Stimulated activated CD4-positive, alpha-beta T cell treated with anti-CD3 and anti-CD28 coated beads, TNF-alpha, amount 100 ng/mL, for 24 hours (primary cell): ENCODE data around the gene TNS1.

Experiments
- DNase-seq, 3 experiments: peaks; one replicate each; pipeline ENCODE4 v3.0.0-alpha.2; 2020; ENCODE audit warnings: low read depth in 3 of 3

Gene TNS1

DNA sequence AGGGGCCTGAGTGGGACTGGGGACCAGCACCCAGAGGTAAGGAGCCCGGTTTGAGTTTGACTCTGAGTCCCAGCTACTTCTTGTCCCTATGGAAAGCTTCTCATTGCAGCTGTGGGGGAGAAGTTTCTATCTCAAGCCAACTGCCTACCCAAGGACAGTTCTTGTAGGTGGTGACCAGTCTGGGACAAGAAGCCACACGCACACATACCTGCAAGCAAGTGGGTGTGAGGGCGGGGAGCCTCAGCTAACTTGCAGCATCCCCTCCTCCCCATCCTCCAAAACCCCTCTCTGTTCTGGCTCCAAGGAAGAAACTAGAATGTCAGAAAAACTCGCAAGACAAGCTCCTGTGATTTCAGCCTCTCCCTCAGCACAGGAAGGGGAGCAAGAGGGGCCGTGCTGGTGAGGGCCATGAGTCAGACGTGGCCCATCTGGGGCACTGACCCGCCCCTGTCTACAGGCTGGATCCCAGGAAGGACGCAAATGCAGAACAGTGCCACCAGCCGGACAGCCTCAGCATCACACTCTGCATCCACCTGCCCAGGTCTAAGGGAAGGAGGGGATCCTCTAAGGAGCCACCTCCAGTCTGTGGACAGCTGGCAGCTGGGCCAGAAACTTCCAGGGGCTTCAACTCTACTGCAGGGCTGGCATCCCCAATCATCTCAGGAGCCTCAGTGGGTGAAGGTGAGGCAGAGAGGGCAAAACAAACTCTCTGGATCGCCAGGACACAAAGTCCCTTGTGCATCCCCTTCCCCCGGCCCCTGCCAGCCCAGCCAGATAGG is 103.4 kb downstream of the TNS1 start:
- no peak for DNase-seq

GRCh38 chr2:217897816-217898806 is 104.7 kb downstream of the TNS1 start:
- DNase-seq, result no peak

DNA sequence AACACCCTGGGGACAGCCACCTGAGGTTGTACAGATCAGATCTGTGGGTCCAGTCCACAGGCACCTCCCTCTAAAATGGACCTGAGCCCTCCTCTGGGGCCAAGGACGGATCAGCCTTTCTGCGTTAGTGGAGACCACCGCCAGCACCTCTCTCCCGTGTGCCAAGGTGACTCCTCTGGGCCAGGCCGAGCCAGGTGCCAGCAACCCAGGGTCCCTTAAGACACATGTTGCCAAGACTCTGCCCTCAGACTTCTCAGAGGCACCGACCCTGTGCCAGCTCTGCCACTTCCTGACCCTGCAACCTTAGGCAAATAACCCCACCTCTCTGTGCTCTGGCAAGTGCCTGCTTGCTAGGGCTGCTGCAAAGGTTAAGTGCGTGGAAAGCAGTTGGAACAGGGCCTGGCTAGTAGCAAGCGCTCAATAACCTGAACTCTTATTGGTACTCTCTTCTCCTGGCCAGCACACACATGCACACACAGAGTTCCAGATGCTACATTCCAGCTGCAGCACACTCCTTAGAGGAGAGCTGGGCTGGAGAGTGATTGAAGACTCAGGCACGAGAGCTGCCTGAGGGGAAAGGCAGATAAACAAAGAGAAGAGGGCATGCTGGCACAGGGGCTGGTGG is 105.6 kb downstream of the TNS1 start:
- no peak for DNase-seq

- no peak for DNase-seq
These were observed 107.6 kb downstream of the TNS1 start for GRCh38 chr2:217895070-217895635.

DNA sequence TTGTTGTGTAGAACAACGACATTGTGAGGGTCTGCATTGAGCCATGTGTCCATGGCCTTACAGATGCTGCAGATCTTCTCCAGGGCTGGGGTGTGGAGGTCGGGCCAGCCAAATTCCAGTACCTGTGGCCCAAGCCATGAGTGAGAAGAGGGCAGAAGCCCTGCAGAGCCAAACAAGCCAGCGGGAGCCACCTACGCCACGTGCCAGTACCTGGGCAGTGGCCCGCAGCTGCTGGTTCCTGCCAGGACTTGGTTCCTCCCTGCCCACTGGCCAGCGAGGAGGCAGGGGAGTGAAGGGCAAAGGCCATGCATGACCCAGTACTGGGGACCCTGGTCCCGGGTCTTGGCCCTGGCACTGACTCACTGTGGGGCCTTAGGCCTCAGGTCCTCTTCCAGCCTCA is 109.4 kb downstream of the TNS1 start:
- no peak for DNase-seq

- DNase-seq, result no peak
These were observed 110.2 kb downstream of the TNS1 start for GRCh38 chr2:217892560-217892959.

DNA sequence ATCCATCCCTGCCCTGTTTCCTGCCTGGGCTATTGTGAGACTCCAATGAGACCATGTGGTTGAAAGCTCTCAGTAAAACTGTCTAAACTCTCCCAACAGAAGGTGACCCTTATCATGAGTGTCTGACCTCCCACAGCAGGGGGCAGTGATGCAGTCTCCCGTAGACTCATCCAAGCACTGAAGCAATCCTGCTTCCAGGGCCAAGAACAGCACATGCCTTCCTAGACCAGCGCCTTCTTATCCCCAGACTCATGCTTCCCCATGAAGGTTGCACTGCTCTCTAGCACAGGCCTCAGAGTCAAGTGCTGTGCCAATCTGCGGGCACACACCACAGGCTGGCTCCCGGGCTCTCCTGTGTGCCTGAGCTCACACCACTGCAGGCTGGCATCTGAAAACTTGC is 112.3 kb downstream of the TNS1 start:
- no peak for DNase-seq

GRCh38 chr2:217889656-217890055 is 113.1 kb downstream of the TNS1 start:
- DNase-seq, result no peak

DNA sequence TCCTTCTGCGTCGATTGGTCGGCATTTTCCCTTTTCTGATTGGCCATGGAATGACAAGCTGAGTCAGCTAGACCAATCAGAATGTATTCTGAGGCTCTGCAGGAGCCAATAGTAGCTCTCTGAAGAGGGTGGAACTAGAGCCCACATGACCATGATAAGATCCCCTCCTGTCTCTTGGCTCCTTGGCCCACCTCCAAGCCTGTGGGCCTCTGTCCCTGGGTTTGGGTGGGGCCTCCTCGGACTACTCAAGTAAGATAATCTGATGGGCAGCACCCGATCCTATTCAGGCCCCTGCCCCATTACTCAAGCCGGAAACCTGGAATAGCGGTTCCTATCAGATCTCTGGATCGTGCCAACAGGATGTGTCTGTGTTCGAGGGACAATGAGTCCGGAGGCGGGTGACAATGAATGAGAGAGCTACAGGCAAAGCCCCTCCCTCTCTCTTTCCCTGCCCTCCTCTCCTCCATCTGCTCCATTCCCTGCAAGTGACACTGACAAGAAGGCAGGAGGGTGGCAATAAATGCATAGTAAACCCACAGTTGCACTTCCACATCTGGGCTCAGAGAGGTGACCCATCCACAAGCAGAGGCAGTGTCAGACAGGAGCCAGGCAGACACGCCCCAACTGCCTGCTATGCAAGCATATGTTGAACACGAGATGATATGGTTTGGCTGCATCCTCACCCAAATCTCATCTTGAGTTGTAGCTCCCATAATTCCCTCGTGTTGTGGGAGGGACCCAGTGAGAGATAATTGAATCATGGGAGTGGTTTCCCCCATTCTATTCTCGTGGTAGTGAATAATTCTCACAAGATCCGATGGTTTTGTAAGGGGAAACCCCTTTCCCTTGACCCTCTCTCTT is 114.7 kb downstream of the TNS1 start:
- no peak for DNase-seq

- DNase-seq, result peak; percentile 29 to 61 (median 42)
These were observed 116.0 kb downstream of the TNS1 start for GRCh38 chr2:217886720-217887309.

DNA sequence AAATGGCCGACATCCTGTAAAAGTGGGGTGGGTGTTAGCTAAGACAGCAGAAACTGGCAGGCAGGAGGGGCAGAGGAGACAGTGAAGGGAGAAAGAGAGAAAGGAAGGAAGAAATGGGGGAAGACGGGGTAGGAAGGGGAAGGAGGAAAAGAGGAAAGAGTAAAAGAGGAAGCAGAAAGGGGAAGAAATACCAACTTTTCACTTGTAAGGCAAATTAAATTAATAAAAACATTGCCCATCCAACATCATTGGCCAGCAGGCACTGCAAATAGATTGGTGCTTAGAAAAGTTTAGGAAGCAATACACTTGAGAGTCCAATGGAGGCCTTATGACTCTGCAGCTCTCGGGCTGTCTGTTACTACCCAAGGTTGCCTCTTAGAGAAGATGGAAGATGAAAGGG is 116.7 kb downstream of the TNS1 start:
- no peak for DNase-seq

- no peak for DNase-seq
These were observed 117.8 kb downstream of the TNS1 start for GRCh38 chr2:217884985-217885384.

DNA sequence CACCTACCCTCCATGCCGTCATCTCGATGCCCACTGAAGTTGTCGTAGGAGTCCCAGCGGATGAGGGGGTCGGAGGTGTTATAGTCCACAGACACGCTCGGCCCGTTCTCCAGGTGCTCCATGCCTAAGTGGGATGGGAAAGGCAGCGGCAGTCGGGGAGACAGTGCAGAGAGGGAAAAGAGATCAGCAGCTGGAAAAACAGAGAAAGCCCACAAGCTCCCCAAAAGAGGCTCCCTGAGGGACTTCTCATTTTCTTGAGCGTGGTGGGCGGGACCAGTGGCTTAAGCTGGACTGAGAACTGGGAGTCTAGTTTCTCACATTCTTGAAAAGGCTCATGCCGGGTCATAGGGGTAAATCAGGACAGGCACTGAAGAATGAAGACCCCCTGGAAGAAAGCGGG is 121.9 kb downstream of the TNS1 start:
- DNase-seq, result no peak

- DNase-seq, result no peak
These were observed 122.4 kb downstream of the TNS1 start for GRCh38 chr2:217880287-217880889.

DNA sequence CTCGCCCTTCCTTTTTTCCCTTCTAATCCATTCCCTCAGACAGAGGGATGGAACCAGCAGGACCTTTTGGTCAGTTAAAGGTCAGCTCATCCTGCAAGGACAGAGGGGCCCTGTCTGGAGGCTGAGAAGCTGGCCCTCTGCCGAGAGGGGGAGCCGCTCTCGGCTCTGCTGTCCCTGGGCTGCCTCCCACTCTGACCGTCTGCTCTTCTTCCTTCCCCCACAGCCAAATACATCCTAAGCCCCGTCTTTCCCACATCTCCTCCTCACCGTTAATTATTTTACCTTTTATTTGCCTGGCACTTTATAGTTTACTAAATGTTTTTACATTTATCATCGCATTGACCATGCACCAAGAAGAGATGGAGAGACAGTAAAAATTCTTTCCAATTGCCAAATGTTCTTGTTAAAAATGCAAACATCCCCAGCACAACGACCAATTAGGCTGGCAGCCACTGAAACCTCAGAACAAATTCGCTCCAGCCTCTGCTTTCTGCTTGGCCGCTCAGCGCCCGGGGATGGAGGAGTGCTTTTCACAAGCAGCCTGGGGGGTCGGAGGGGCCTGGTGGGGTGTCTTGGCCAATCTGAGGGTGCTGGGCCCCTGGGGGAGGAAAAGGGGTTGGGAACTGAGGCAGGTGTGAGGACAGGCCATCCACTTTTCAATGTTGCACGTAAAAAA is 123.7 kb downstream of the TNS1 start:
- no peak for DNase-seq

GRCh38 chr2:217877866-217878265 is 124.9 kb downstream of the TNS1 start:
- DNase-seq, result no peak

DNA sequence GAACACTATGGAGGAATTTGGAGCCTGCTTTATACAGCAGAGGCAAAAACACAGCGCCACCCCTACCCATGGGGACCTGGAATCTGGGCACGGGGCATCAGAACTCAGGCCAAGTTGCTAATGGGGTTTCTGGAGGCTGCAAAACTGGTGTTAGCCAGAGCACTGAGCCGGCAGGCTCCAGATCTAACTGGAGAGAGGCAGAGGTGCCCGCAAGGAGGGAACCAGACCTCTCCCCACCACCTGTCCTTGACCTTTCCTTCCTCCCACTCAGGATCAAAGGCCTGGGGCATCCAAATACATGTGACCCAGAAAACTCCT is 126.6 kb downstream of the TNS1 start:
- DNase-seq, result no peak

DNA sequence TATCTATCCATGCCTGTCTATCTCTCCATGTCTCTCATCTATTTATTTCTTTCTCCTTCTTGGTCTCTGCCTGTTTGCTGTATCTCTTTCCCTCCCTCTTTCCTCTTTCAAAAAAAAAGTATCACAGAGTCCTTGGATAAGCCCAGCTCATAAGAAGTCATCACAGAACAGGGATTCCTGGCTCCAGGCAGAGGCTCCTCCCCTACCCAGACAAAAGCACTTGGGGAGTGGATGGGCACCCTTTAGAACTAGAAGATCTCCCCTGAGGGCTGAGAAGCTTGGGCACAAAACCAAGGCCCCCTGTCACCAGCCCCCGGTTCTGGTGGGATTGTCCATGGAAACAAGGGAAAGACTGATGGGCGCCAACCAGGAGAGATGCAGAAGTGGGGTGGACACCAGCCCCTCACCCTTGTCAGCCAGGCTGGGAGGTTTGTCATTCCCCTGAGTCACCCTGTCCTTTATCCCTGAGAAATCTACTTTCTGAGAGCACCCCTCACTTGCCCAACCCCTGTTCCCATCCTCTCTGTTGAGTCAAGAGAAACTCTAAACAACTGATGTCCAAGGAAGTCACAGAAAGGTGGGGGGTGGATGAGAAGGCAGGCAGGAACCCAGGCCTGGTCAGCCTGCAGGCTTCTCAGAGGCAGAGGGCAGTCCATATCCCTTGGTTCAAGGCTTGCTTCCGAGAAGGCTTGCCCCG is 127.1 kb downstream of the TNS1 start:
- DNase-seq, result no peak

GRCh38 chr2:217875138-217875537 is 127.7 kb downstream of the TNS1 start:
- no peak for DNase-seq
